Stimulated activated CD8-positive, alpha-beta memory T cell treated with anti-CD3 and anti-CD28 coated beads, Interleukin-15, amount 100 ng/mL, for 1 hour (primary cell): ENCODE results near the gene UGGT2.
"Not testable (repeated sequence)": the region's sequence is repeated elsewhere in the genome, so short reads cannot be mapped to it uniquely, and the experiment has no call there.

Experiments used
- DNase-seq: peaks from one replicate; pipeline ENCODE4 v3.0.0-alpha.2; 2020; ENCODE audit warnings: low read depth

Gene UGGT2

GRCh38 chr13:95970878-95971277 lies 82.3 kb downstream of the UGGT2 start:
- DNase-seq = no peak

- DNase-seq = no peak
Observed at GRCh38 chr13:95968906-95969305, 84.3 kb downstream of the UGGT2 start.

DNA sequence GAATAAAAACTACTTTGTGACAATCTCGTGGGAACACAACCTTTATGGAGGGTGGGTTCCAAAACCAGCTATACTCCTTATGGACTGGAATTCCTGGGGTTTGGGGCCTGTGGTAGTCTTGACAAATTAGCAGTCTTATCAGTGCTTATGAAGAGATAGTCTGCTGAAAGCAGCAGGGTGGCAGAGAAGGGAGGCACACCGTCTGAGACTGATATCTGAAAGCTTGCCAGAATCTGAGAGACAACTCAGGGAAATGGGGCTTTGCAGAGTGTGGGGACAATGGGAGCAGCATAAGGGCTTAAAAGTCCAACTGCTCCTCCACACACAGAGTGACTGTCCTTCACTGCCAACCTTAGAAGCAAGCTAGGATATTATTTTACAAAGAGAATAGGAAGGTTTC lies 95.9 kb downstream of the UGGT2 start:
- no peak for DNase-seq

DNA sequence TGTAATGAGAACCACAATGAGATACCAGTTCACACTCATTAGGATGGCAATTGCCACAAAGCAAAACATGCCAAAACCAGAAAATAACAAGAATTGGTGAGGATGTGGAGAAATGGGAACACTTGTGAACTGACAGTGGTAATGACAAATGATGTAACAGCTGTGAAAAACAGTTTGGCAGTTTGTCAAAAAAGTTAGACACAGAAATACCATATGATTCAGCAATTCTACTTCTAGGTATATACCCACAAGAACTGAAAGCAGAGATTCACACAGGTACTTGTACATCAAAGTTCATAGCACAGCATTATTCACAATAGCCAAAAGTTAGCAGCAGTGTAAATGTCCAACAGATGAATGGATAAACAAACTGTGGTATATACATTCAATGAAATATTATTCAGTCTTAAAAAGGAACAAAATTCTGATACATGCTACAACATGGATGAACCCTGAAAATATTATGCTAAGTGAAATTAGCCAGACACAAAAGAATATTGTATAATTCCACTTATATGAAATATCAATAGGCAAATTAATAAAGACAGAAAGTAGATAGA lies 96.5 kb downstream of the UGGT2 start:
- no peak for DNase-seq

GRCh38 chr13:95955719-95956118 lies 97.5 kb downstream of the UGGT2 start:
- no peak for DNase-seq

GRCh38 chr13:95955255-95955654 lies 97.9 kb downstream of the UGGT2 start:
- DNase-seq = no peak

DNA sequence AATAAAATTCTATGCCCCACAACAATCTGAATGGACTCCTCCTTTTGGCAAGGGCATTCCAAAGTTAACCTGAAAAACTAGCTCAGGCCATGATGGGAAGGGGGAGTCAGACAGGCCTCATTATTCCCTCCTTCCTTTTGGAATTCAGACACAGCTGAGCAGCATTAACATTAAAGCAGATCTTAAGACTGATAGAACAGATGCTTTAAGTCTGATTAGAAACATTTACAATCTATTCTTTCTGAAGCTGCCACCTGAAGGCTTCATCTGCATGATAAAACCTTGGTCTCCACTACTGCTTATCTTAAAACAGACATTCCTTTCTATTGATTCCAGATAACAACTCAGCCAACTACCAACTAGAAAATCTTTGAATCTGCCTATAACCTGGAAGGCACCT lies 98.9 kb downstream of the UGGT2 start:
- DNase-seq = no peak

GRCh38 chr13:95950103-95950502 lies 103.1 kb downstream of the UGGT2 start:
- DNase-seq = no peak

DNA sequence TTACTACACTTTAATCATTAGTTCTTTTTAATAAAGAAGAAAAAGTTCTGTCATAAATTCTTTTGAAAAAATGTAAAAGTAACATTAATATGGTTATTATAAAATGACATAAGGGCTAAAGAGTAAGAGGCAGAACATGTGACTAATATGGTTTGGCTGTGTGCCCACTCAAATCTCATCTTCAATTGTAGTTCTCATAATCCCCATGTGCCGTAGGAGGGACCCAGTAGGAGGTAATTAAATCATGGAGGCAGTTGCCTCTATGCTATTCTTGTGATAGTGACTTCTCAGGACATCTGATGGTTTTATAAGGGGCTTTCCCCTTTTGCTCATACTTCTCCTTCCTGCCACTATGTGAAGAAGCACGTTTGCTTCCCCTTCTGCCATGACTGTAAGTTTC lies 104.5 kb downstream of the UGGT2 start:
- DNase-seq = no peak

DNA sequence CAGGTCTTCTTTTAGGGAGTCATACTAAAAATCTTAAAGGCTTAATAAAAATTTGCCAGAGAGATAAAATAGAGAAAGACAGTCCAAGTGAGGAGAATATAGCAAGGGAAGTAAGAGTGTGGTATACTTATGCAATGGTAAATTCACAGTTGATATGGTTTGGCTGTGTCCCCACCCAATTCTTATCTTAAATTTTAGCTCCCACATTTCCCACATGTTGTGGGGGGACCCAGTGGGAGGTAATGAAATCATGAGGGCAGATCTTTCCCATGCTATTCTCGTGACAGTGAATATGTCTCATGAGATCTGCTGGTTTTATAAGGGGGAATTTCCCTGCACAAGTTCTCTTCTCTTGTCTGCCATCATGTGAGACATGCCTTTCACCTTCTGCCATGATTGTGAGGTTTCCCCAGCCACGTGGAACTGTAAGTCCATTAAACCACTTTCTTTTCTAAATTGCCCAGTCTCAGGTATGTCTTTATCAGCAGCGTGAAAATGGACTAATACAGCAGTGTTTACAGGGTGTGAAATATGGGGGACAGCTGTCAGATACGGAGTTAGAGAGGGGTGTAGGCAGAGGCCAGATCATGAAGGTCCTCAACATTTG lies 115.4 kb downstream of the UGGT2 start:
- DNase-seq = no peak

- no peak for DNase-seq
Observed at GRCh38 chr13:95931300-95932025, 121.7 kb downstream of the UGGT2 start.

DNA sequence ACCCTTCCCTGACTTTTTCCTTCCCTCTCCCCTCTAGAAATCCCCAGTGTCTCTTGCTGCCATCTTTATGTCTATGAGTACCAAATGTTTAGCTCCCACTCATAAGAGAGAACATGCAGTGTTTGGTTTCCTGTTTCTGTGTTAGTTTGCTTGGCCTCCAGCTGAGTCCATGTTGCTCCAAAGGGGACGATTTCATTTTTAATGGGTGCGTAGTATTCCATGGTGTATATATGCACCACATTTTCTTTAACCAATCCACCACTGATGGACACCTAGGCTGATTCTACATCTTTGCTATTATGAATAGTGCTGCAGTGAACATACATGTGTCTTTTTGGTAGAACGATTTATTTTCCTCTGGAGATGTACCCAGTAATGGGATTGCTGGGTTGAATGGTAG lies 123.8 kb downstream of the UGGT2 start:
- DNase-seq = no peak

GRCh38 chr13:95928367-95928906 lies 124.8 kb downstream of the UGGT2 start:
- DNase-seq = not testable (repeated sequence)

DNA sequence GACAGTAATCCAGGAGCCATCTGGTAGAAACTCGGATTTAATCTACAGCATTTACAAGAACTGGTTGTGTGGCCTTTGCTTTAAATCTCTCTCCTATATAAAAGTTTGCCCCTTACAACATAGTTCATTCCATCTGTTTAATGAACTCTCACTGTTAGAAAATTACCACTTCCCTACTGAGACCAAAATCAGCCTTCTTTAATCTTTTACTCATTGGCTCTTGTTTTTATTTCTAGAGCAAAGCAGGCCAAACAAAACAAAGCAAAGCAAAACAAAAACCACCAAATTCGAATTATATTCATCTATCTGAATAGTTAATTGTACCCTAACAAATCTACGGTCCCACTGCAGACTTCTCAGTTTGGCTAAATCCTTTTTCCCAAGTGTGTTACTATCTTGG lies 127.0 kb downstream of the UGGT2 start:
- DNase-seq = no peak

- DNase-seq = no peak
Observed at GRCh38 chr13:95924389-95924994, 128.7 kb downstream of the UGGT2 start.

- no peak for DNase-seq
Observed at GRCh38 chr13:95921485-95921884, 131.7 kb downstream of the UGGT2 start.

GRCh38 chr13:95920485-95920884 lies 132.7 kb downstream of the UGGT2 start:
- DNase-seq = no peak

GRCh38 chr13:95918860-95919259 lies 134.3 kb downstream of the UGGT2 start:
- no peak for DNase-seq

DNA sequence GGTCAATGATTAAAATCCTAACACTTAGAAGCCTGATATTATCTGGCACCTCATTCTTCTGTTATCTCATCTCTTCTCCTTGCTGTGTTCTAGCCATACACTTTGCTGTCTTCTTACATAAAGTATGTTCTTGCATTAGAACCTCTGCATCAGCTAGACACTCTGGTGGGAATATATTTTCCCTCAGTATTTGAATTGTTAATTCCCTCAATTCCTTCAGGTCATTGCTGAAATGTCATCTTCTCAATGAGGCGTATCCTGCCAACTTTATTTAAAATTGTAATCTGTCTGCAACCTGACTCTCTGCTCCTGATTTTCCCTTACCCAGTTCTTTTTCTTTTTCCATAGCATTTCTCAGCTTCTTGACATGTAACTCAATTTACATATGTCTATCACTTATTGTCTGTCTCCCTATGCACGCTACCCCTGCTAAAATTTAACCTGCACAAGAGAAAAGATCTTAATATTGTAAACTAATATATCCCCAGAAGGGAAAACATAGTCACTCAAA lies 138.2 kb downstream of the UGGT2 start:
- DNase-seq = no peak

- no peak for DNase-seq
Observed at GRCh38 chr13:95906999-95907398, 146.2 kb downstream of the UGGT2 start.

DNA sequence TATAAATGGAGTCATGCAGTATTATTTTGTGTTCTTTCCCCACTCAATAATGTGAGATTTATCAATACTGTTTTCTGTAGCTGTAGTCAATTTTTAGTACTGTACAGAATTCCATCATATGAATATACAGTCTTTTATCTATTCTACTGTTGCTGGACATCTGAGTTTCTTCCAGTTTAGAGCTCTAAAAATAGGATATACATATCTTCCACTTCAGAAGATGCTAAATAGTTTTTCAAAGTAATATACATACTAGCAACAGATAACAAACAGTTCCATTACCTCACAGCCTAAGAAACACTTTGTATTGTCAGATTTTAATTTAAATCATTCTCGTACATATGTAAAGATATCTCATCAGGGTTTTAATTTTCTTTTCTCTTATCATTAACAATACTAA lies 149.6 kb downstream of the UGGT2 start:
- DNase-seq = no peak

DNA sequence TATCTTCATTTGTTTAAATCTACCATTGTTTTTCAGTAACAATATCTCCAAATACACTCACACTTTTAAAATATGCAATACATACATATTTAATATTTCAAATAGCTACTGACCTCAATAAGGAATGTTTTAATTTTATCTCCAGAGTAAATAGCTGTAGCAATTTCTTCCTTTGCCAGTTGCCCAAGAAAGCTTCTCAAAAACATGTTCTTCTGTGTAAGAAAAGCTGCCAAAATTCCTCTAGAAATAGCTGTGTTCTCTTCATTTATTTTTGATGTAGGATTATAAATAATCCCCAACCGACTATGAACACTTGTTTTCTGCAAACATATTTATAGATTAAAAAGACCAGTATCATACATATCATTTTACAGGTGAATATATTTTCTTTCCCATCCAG lies 150.5 kb downstream of the UGGT2 start:
- DNase-seq = no peak

DNA sequence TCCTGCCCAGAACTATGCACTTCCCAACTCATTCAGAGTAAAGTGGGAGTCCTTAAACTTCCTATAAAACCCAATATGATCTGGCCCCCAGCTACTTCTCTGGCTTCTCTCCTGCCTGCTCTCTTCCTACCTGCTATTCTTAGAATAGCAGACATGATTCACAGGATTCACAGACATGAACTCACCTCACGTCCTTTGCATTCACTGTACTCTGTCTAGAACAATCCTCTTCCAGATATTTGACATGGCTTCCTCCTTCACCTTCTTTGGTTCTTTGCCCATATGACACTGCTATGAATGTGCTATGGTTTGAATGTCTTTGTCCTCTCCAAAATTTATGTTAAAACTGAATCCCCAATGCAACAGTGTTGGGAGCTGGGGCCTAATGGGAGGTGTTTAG lies 154.9 kb downstream of the UGGT2 start:
- DNase-seq = no peak
